WTC11 (cell line): Measurements from ENCODE around the gene MESD.

Experiments used
- CTCF ChIP-seq: fragments of 200-600 bp; IDR thresholded peaks from 2 replicates; pipeline ENCODE4 v1.8.0; 2022; ENCODE audit warnings: antibody characterized with exemption
- E2F1 ChIP-seq: sonication (generic); formaldehyde crosslinking; IDR thresholded peaks from 2 replicates; pipeline ENCODE4 v1.8.0; 2022; ENCODE audit warnings: mild to moderate bottlenecking, missing genetic modification reagents
- FOXK1 ChIP-seq: sonication (generic); formaldehyde crosslinking; IDR thresholded peaks from 2 replicates; pipeline ENCODE4 v1.8.0; 2022; ENCODE audit warnings: mild to moderate bottlenecking, moderate library complexity, missing genetic modification reagents
- HMGXB4 ChIP-seq: sonication (generic); formaldehyde crosslinking; IDR thresholded peaks from 2 replicates; pipeline ENCODE4 v1.8.1; 2023; ENCODE audit warnings: mild to moderate bottlenecking, moderate library complexity, missing genetic modification reagents
- KAT7 ChIP-seq: sonication (generic); formaldehyde crosslinking; IDR thresholded peaks from 2 replicates; pipeline ENCODE4 v1.8.1; 2023; ENCODE audit warnings: missing genetic modification reagents, mild to moderate bottlenecking, borderline replicate concordance
- MAX ChIP-seq: sonication (generic); formaldehyde crosslinking; IDR thresholded peaks from 2 replicates; pipeline ENCODE4 v1.8.0; 2022; ENCODE audit warnings: mild to moderate bottlenecking, missing genetic modification reagents
- TEAD4 ChIP-seq: sonication (generic); formaldehyde crosslinking; IDR thresholded peaks from 2 replicates; pipeline ENCODE4 v1.8.0; 2022; ENCODE audit warnings: mild to moderate bottlenecking, missing genetic modification reagents
- USF2 ChIP-seq: sonication (generic); formaldehyde crosslinking; IDR thresholded peaks from 2 replicates; pipeline ENCODE4 v1.8.1; 2023; ENCODE audit warnings: mild to moderate bottlenecking, missing genetic modification reagents, moderate library complexity

- TF ChIP-seq CTCF (no peak), HMGXB4 (CRISPR knock-in tag) (no peak), USF2 (CRISPR knock-in tag) (no peak), TEAD4 (CRISPR knock-in tag) (peak; percentile 59; the same call in 1 of the 2 replicates), KAT7 (no peak), MAX (CRISPR knock-in tag) (no peak), FOXK1 (CRISPR knock-in tag) (no peak), E2F1 (CRISPR knock-in tag) (no peak)
Measured at GRCh38 chr15:80967451-80967850, 22.2 kb downstream of the MESD start.
